B cell (primary cell): ENCODE measurements around the gene TAMALIN.

Source experiments
- CTCF ChIP-seq: fragments of 200-600 bp; IDR thresholded peaks from one replicate; pipeline ENCODE4 v1.8.0; 2022; ENCODE audit warnings: antibody characterized with exemption, mild to moderate bottlenecking
- EZH2 ChIP-seq: IDR thresholded peaks from 2 replicates; pipeline ENCODE4 v1.6.1; 2012; ENCODE audit warnings: borderline replicate concordance, low read depth, mild to moderate bottlenecking, moderate library complexity, low read length; ENCODE audit not compliant: insufficient read depth, poor library complexity, severe bottlenecking

- no peak for TF ChIP-seq EZH2
- TF ChIP-seq CTCF, result no peak
Observed at GRCh38 chr12:52029685-52030084, 22.9 kb downstream of the TAMALIN start.
